OCI-LY3 (cell line): ENCODE results near the gene GPD2.

Experiments
- H2AFZ ChIP-seq: fragments of 200-600, 300-600 bp; shearing (Covaris generic); 2 replicates; pipeline ENCODE4 v1.6.0; 2014; ENCODE audit warnings: antibody characterized with exemption, low read depth, low read length
- H3K27ac ChIP-seq: fragments of 200-600, 300-600 bp; sonication (generic); 2 replicates; pipeline ENCODE4 v1.5.1; 2014; ENCODE audit warnings: mild to moderate bottlenecking, low read length, moderate library complexity, mixed read lengths
- H3K27me3 ChIP-seq: fragments of 200-600, 300-600 bp; sonication (generic); 2 replicates; pipeline ENCODE4 v1.6.1; 2014; ENCODE audit warnings: low read depth, low read length, mixed read lengths
- H3K36me3 ChIP-seq: fragments of 200-600, 300-600 bp; sonication (generic); replicated peaks from 2 replicates; pipeline ENCODE3; 2014; ENCODE audit warnings: low read depth, low read length, mixed read lengths
- H3K4me1 ChIP-seq: fragments of 300-600, 200-600 bp; sonication (generic); 2 replicates; pipeline ENCODE4 v1.6.1; 2014; ENCODE audit warnings: low read length, mixed read lengths
- H3K4me2 ChIP-seq: fragments of 200-600, 300-600 bp; sonication (generic); 2 replicates; pipeline ENCODE4 v1.6.1; 2014; ENCODE audit warnings: low read length, mixed read lengths
- H3K4me3 ChIP-seq: fragments of 300-600, 200-600 bp; sonication (generic); 2 replicates; pipeline ENCODE4 v1.5.1; 2014; ENCODE audit warnings: antibody characterized with exemption, mild to moderate bottlenecking, low read length, moderate library complexity
- H3K79me2 ChIP-seq: fragments of 300-600, 200-600 bp; shearing (Covaris generic); 2 replicates; pipeline ENCODE4 v1.6.1; 2014; ENCODE audit warnings: mild to moderate bottlenecking, low read length, mixed read lengths
- H3K9ac ChIP-seq: fragments of 300-600, 200-600 bp; shearing (Covaris generic); 2 replicates; pipeline ENCODE4 v1.6.0; 2014; ENCODE audit warnings: mild to moderate bottlenecking, low read length, moderate library complexity
- H3K9me3 ChIP-seq: fragments of 200-600, 300-600 bp; shearing (Covaris generic); 2 replicates; pipeline ENCODE4 v1.6.1; 2014; ENCODE audit warnings: low read length, mixed read lengths; ENCODE audit not compliant: insufficient read depth
- H4K20me1 ChIP-seq: fragments of 200-600, 300-600 bp; sonication (generic); 2 replicates; pipeline ENCODE4 v1.6.1; 2016; ENCODE audit warnings: low read length, mixed read lengths; ENCODE audit not compliant: insufficient read depth
- CTCF ChIP-seq: fragments of 200-600, 300-600 bp; sonication (generic); IDR thresholded peaks from 2 replicates; pipeline ENCODE4 v1.5.1; 2014; ENCODE audit warnings: antibody characterized with exemption, low read length, low read depth
- EZH2phosphoT487 ChIP-seq: fragments of 200-600 bp; shearing (Covaris generic); IDR thresholded peaks from 2 replicates; pipeline ENCODE4 v1.6.1; 2018; ENCODE audit warnings: antibody characterized with exemption, mixed run types, low read depth

Gene GPD2

DNA sequence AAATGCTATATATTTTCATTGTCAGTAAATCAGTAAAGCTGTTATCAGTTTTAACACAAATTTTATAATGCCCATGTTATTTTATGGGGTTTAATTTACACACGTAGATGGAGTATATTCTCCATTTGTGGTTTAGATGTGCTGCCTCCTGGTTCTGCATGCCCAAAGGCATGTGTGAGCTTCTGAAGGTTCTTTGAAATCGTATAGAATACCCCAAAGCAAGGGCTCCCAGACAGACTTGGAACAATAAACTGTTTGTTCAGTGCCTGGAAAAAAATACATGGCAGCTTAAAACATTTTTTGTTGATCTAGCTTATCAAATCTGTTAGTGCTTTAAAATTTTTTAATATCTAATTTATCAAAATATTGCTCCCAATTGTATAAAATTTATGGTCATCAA is 150.4 kb downstream of the GPD2 start:
- Histone ChIP-seq H3K4me1 (peaks cover 21% of the 10 kb centered on the region), H3K27me3 (no peaks in the 10 kb centered on the region), H3K27ac (no peak overlapping the region), H4K20me1 (no peaks in the 10 kb centered on the region), H3K4me2 (no peak overlapping the region), H3K4me3 (no peak overlapping the region), H3K36me3 (peaks cover 6% of the 10 kb centered on the region), H3K9ac (no peak overlapping the region), H3K9me3 (no peaks in the 10 kb centered on the region), H3K79me2 (no peaks in the 10 kb centered on the region), H2AFZ (no peak overlapping the region)
- TF ChIP-seq CTCF (no peak), EZH2phosphoT487 (no peak)

DNA sequence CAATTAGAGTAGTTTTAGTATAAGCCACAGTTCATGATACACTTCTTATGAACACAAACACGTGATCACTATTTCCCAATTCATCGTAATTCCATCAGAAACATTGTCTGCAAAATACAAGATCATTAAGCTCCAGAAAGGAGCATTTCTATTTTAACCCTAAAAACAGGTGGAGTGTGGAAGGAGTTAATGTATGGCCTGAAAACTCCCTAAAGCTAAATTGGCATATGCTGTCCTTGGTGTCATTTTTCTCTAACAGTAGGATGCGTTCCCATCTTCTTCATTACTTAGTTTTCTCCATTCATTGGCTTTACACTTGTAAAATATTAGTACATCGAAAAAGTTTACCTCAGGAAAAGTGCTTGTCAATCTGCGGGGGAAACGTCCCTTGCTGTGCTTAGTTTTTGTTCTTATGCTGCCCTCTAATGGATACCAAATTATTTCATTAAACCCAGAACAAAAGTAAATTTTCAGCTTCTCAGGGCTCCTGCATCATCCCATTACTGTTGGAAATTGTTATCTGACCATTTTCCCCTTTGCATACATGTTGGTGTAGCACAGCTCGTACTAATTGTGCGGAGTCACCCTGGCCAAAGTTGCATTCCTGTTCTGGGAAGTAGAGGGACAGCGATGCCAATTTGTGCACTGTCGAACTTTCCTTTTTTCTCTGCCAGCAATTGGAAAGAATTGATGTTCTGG is 153.4 kb downstream of the GPD2 start:
- peak; percentile 78 for TF ChIP-seq CTCF
- no peak for TF ChIP-seq EZH2phosphoT487
- peaks cover 16% of the 10 kb centered on the region for H3K4me1 ChIP-seq
- H4K20me1 ChIP-seq: no peaks in the 10 kb centered on the region
- H2AFZ ChIP-seq: no peak overlapping the region
- H3K36me3 ChIP-seq: no peaks in the 10 kb centered on the region
- no peaks in the 10 kb centered on the region for H3K27me3 ChIP-seq
- H3K9ac ChIP-seq: no peak overlapping the region
- H3K4me2 ChIP-seq: peak overlapping the region; percentile 40
- no peak overlapping the region for H3K4me3 ChIP-seq
- H3K79me2 ChIP-seq: no peaks in the 10 kb centered on the region
- no peak overlapping the region for H3K27ac ChIP-seq
- no peaks in the 10 kb centered on the region for H3K9me3 ChIP-seq

DNA sequence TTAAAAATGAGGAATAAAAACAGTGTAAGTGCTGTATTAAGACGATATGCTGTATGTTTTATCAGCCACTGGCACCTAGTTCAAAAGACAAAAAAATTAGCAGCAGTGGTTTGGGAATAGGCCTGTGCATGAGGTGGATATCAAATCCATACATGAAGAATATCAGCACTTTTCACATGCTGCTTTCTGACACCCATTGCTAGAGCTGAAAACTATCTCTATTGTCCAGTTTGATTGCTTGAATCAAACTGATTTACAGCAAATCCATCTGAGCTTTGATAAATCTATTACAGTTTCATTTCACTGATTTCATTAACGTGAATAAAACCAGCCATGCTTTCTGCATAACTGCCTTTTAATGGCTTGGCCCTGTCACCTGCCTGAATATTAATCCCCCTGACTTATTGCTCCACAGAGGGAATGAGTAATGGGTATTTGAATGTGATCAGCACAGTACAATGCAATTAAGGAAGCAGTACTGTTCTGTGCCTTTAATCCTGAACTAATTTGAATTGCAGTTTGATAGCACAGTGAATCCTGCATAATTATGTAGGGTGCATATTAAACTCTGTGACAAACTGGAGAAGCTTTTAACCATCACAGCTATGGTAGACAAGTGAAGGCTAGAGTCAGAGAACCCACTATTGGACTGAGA is 154.0 kb downstream of the GPD2 start:
- TF ChIP-seq EZH2phosphoT487 (no peak), CTCF (no peak)
- Histone ChIP-seq H2AFZ (no peak overlapping the region), H3K36me3 (no peaks in the 10 kb centered on the region), H3K9ac (no peak overlapping the region), H3K4me2 (no peak overlapping the region), H3K9me3 (no peaks in the 10 kb centered on the region), H3K27ac (no peak overlapping the region), H3K79me2 (no peaks in the 10 kb centered on the region), H3K4me1 (peaks cover 12% of the 10 kb centered on the region), H3K27me3 (no peaks in the 10 kb centered on the region), H4K20me1 (no peaks in the 10 kb centered on the region), H3K4me3 (no peak overlapping the region)

GRCh38 chr2:156592809-156593593 is 156.8 kb downstream of the GPD2 start:
- Histone ChIP-seq H3K4me2 (no peak overlapping the region), H3K27ac (no peak overlapping the region), H3K9ac (no peak overlapping the region), H3K27me3 (no peaks in the 10 kb centered on the region), H3K36me3 (no peaks in the 10 kb centered on the region), H3K4me1 (peaks cover 3% of the 10 kb centered on the region), H3K4me3 (no peak overlapping the region), H2AFZ (no peak overlapping the region), H3K9me3 (no peaks in the 10 kb centered on the region), H3K79me2 (no peaks in the 10 kb centered on the region), H4K20me1 (no peaks in the 10 kb centered on the region)
- TF ChIP-seq EZH2phosphoT487: no peak
- TF ChIP-seq CTCF: no peak
